Natural killer cell (primary cell): ENCODE measurements around the gene ZFTA. TPM values are rescaled to one million over a fixed set of nuclear protein-coding genes. Genes with fewer than 3 reads are reported as not detected.

Source experiments
- ATAC-seq, 3 donors: fragments of 150-1000 bp in 2 of 3; fragments of 200-7000 bp in 1 of 3; cut with Tn5 transposase; 1 replicate in 1 of 3; 2 replicates in 2 of 3; pipeline ENCODE4 v1.10.0; 2021; ENCODE audit warnings: mild to moderate bottlenecking in 2 of 3, moderate library complexity in 2 of 3
- DNase-seq, 2 donors: peaks; one replicate each; pipeline versions ENCODE4 v3.0.0 to v3.0.0-alpha.2; 2013 to 2021; ENCODE audit warnings: mixed read lengths in 1 of 2
- H3K27ac ChIP-seq: one replicate; pipeline ENCODE4 v1.5.1; 2013; ENCODE audit warnings: mild to moderate bottlenecking, low read length
- H3K27me3 ChIP-seq: one replicate; pipeline ENCODE4 v1.6.1; 2013; ENCODE audit warnings: low read length; ENCODE audit not compliant: control insufficient read depth, insufficient read depth
- H3K36me3 ChIP-seq: one replicate; pipeline ENCODE4 v1.6.1; 2013; ENCODE audit warnings: low read length; ENCODE audit not compliant: control insufficient read depth, insufficient read depth
- H3K4me1 ChIP-seq: one replicate; pipeline ENCODE4 v1.6.1; 2013; ENCODE audit warnings: low read length; ENCODE audit not compliant: control insufficient read depth, insufficient read depth
- H3K4me3 ChIP-seq: one replicate; pipeline ENCODE4 v1.5.1; 2013; ENCODE audit warnings: low read length
- H3K9me3 ChIP-seq: one replicate; pipeline ENCODE4 v1.6.1; 2013; ENCODE audit warnings: low read length; ENCODE audit not compliant: control insufficient read depth, insufficient read depth
- H3K27ac Mint-ChIP-seq, 2 donors: one replicate each; pipeline ENCODE4 v1.8.0; 2022; ENCODE audit warnings: mild to moderate bottlenecking in 2 of 2, mixed read lengths in 2 of 2, moderate library complexity in 1 of 2
- H3K27me3 Mint-ChIP-seq, 2 donors: one replicate each; pipeline ENCODE4 v1.8.0; 2022; ENCODE audit warnings: low read depth in 2 of 2, mixed read lengths in 2 of 2
- H3K36me3 Mint-ChIP-seq: one replicate; pipeline ENCODE4 v1.8.0; 2022; ENCODE audit warnings: mixed read lengths
- H3K4me1 Mint-ChIP-seq, 2 donors: one replicate each; pipeline ENCODE4 v1.8.0; 2022; ENCODE audit warnings: mixed read lengths in 2 of 2
- H3K4me3 Mint-ChIP-seq: one replicate; pipeline ENCODE4 v1.8.0; 2022; ENCODE audit warnings: mild to moderate bottlenecking, moderate library complexity, mixed read lengths
- H3K9me3 Mint-ChIP-seq, 2 donors: one replicate each; pipeline ENCODE4 v1.8.0; 2022; ENCODE audit warnings: mixed read lengths in 2 of 2
- WGBS: methylation state at CpG from one replicate; pipeline ENCODE4 v1.1.7; 2013; ENCODE audit warnings: missing lambda C conversion rate; ENCODE audit not compliant: insufficient coverage; 5-methylcytosine and 5-hydroxymethylcytosine counted together
- intact Hi-C: fragments of 100-400 bp; cut with micrococcal nuclease; formaldehyde crosslinking; loops from one replicate; pipeline ENCODE4 v1.14.2; 2022
- total RNA-seq, 4 donors: library from RNA; stranded (reverse); fragments of 120-200 nt in 1 of 4; gene quantifications; one replicate each; pipeline versions ENCODE4 v1.2.3 to v1.2.4, GENCODE V29; 2013 to 2022
- TF ChIP-seq, protein P1 (sequence below): fragments of 200-600 bp; IDR thresholded peaks from one replicate; pipeline ENCODE4 v1.8.0; 2022; ENCODE audit warnings: antibody characterized with exemption

ZFTA gene
- total RNA-seq, 3 donors from 2014 or later (not counting 1 experiment from before 2014, with no cell fraction given): 3.7 to 5.3 (median 4.8) TPM

DNA sequence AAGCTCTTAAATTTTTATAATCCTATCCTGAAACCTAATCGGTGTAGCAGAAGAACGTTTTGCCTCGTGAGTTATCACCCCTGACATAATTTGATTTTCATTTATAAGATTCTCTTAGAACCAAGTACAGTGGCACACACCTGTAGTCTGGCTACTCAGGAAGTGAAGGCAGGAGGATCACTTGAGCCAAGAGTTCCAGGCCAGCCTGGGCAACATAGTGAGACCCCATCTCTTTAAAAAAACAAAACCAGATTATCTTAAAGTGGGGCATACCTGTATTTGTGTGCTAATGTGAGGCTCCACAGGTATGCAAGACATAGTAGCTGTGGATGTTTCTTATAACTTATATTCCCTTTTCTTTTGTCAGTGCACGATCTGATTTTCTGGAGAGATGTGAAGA is 19.0 kb downstream of the ZFTA start:
- Histone ChIP-seq H3K4me1 (no peaks in the 10 kb centered on the region), H3K36me3 (peaks cover 18% of the 10 kb centered on the region), H3K4me3 (no peak overlapping the region), H3K27ac (no peak overlapping the region), H3K9me3 (no peaks in the 10 kb centered on the region), H3K27me3 (no peaks in the 10 kb centered on the region)
- H3K4me3 Mint-ChIP-seq: no peak overlapping the region
- H3K36me3 Mint-ChIP-seq: no peaks in the 10 kb centered on the region
- intact Hi-C loops: no loop called here
- TF ChIP-seq, protein P1, sequence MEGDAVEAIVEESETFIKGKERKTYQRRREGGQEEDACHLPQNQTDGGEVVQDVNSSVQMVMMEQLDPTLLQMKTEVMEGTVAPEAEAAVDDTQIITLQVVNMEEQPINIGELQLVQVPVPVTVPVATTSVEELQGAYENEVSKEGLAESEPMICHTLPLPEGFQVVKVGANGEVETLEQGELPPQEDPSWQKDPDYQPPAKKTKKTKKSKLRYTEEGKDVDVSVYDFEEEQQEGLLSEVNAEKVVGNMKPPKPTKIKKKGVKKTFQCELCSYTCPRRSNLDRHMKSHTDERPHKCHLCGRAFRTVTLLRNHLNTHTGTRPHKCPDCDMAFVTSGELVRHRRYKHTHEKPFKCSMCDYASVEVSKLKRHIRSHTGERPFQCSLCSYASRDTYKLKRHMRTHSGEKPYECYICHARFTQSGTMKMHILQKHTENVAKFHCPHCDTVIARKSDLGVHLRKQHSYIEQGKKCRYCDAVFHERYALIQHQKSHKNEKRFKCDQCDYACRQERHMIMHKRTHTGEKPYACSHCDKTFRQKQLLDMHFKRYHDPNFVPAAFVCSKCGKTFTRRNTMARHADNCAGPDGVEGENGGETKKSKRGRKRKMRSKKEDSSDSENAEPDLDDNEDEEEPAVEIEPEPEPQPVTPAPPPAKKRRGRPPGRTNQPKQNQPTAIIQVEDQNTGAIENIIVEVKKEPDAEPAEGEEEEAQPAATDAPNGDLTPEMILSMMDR: no peak
- ATAC-seq (no peak), DNase-seq (no peak)
- H3K27me3 Mint-ChIP-seq: no peaks in the 10 kb centered on the region
- H3K4me1 Mint-ChIP-seq: peaks cover 0 to 7% of the 10 kb centered on the region in 2 donors
- H3K9me3 Mint-ChIP-seq: no peaks in the 10 kb centered on the region
- H3K27ac Mint-ChIP-seq: no peak overlapping the region
- 93% methylated on average over 3 of the region's 4 CpGs for WGBS

DNA sequence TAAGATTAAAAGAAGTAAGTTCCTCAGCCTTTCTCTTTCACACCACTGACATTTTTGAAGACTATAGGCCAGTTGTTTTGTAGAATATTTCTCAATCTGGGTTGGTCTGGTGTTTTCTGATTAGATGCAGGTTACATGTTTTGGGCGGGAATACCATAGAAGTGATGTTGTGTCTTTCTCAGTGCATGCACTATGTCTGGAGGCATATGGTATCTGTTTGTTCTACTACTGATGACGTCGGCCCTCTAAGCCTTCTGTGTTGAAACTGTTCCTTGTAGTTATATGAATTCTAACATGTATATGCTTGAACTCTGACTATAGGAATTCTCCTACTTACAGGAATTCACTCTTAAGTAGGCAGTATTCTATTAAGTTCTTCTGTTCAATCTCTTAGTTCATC is 21.6 kb downstream of the ZFTA start:
- no peaks in the 10 kb centered on the region for H3K36me3 Mint-ChIP-seq
- H3K27ac Mint-ChIP-seq: no peak overlapping the region
- Histone ChIP-seq H3K36me3 (peaks cover 9% of the 10 kb centered on the region), H3K27ac (no peak overlapping the region), H3K4me1 (no peaks in the 10 kb centered on the region), H3K4me3 (no peak overlapping the region), H3K9me3 (no peaks in the 10 kb centered on the region), H3K27me3 (no peaks in the 10 kb centered on the region)
- TF ChIP-seq, protein P1: no peak
- intact Hi-C loops: no loop called here
- no peaks in the 10 kb centered on the region for H3K9me3 Mint-ChIP-seq
- WGBS: 83% methylated on average over 1 of the region's 3 CpGs
- no peak overlapping the region for H3K4me3 Mint-ChIP-seq
- ATAC-seq (no peak), DNase-seq (no peak)
- H3K27me3 Mint-ChIP-seq: no peaks in the 10 kb centered on the region
- peaks cover 0 to 7% of the 10 kb centered on the region in 2 donors for H3K4me1 Mint-ChIP-seq

DNA sequence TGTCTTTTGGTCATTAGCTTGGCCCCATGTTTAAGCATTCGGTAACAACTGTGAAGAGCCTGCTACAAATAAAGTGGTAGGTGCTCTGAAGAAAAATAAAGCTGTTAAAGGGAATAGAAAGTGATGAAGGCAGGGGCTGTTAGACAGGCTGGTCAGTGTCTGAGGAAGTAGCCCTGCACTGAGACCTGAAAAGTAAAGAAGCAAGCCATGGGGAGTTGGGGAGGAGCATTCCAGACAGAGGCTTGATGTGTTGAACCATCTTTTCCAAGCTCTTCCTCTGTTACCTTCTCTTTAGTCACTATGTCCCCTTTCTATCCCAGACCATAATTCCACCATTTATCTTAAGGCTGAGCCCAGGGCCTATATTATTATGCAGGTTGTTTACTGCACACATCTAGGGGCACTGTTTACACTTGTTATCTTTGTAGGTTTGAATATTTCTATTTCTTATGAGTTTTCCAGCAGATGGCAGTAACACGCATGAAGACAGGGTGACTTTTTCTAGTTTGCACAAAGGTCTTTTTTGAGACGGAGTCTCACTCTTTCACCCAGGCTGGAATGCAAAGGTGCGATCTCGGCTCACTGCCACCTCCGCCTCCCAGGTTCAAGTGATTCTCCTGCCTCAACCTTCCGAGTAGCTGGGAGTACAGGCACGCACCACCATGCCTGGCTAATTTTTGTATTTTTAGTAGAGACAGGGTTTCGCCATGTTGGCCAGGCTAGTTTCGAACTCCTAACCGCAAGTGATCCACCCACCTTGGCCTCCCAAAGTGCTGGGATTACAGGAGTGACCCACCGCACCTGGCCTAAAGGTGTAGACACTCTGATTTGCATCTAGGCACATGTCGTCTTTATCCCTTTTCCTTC is 23.0 kb downstream of the ZFTA start:
- ATAC-seq: no peak
- H3K4me3 Mint-ChIP-seq: no peak overlapping the region
- TF ChIP-seq, protein P1: no peak

More for the DNA sequence above, 23.0 kb downstream of the ZFTA start:
- no peak for DNase-seq
- WGBS: 94% methylated on average over 13 of the region's 13 CpGs
- H3K9me3 Mint-ChIP-seq: no peaks in the 10 kb centered on the region
- peaks cover 0 to 7% of the 10 kb centered on the region in 2 donors for H3K4me1 Mint-ChIP-seq
- Histone ChIP-seq H3K27me3 (no peaks in the 10 kb centered on the region), H3K4me1 (no peaks in the 10 kb centered on the region), H3K4me3 (no peak overlapping the region), H3K27ac (no peak overlapping the region), H3K36me3 (peaks cover 5% of the 10 kb centered on the region), H3K9me3 (no peaks in the 10 kb centered on the region)
- intact Hi-C loops: no loop called here
- no peaks in the 10 kb centered on the region for H3K36me3 Mint-ChIP-seq
- no peaks in the 10 kb centered on the region for H3K27me3 Mint-ChIP-seq
- H3K27ac Mint-ChIP-seq: no peak overlapping the region
